Inferior parietal cortex (tissue), 1 donor: ENCODE results near the gene CHCHD2.
"Not testable (repeated sequence)": the region's sequence is repeated elsewhere in the genome, so short reads cannot be mapped to it uniquely, and the experiment has no call there.

Experiments
- DNase-seq: peaks from one replicate; pipeline ENCODE4 v3.0.0-alpha.2; 2016; ENCODE audit errors: extremely low spot score

Gene CHCHD2

GRCh38 chr7:56106108-56107073 lies at the start of gene CHCHD2:
Gene CHCHD2 (minus strand): TSS chr7:56106476. CDS start chr7:56106413, 63 bp downstream.
- DNase-seq: peak; percentile 99

- not testable (repeated sequence) for DNase-seq
Observed at GRCh38 chr7:56131062-56131461, 24.8 kb upstream of the CHCHD2 start.

GRCh38 chr7:56127241-56127975 lies 21.1 kb upstream of the CHCHD2 start:
- DNase-seq: no peak

DNA sequence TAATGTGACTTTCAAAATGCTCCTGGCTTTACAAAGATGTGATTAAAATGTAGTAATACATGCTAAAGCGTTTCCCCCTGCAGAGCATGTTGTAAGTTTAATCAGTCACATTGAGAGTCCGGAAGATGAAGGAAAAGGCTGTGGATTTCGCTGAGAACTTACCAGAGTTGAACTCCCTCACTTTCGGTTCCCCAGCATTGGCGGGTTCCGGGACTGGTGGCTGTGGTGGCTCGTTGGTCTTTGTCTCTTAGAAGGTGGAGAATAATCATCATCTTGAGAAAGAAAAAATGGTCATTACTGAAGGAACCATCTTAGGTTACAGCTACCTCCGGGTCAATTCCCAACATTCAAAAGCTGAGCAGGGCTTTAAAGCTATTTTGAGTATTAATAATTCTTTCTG lies 19.6 kb upstream of the CHCHD2 start:
- DNase-seq: no peak

- DNase-seq: no peak
Observed at GRCh38 chr7:56124981-56125380, 18.7 kb upstream of the CHCHD2 start.

DNA sequence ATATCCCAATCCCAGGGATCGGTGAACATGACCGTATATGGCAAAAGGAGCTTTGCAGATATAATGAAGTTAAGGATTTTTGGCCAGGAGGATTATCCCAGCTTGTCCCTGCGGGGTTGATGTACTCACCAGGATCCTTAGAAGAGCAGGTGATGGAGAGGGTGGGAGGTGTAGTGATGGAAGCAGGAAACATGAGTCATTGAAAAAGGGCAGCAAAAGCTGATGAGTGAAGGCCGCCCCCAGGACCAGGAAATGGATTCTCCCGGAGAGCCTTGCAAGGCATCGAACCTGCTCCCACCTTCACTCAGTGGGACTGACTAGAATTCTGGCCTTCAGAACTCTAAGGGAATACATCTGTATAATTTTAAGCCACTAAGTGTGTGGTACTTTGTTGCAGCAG lies 15.2 kb upstream of the CHCHD2 start:
- no peak for DNase-seq

DNA sequence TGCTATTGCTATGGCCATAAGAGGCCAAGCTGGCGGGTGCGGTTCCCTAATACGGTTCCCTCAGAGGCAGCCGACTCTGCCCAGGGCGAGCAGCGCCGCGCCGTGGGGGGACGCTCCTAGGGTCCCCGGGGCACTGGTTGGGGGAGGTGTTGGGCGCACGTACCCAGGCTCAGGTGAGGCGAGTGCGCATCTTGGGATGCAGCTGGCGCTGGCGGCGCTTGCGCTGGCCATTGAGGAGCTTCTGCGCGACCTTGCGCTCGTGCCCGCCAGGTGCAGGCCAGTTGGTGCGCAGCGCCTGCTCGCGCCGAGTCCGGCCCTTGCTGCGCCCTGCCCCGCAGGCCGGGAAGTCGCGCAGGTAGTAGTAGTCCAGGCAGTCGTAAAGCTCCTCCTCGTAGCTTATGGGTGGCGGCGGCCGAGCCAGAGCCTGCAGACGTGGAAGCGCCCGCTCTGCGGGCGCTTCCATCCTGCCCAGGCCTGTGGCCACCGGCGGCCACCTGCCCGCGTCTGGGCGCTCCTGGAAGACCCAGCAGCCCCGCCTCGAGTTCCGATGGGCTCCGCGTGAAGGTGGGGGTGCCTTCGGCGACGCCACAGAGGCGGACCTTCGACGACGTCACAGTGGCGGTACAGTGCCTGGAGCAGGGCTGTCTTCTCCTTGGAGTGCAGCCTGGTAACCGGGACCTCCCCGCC lies 9.7 kb upstream of the CHCHD2 start, which contains the start of gene NUPR2:
NUPR2 (minus strand) TSS at position 566 of the 687 bp plus-strand sequence; CDS start at position 463, 103 bp downstream.
- no peak for DNase-seq

GRCh38 chr7:56112244-56112643 lies 6.0 kb upstream of the CHCHD2 start:
- DNase-seq: not testable (repeated sequence)

- DNase-seq: no peak
Observed at GRCh38 chr7:56110611-56111010, 4.3 kb upstream of the CHCHD2 start.

DNA sequence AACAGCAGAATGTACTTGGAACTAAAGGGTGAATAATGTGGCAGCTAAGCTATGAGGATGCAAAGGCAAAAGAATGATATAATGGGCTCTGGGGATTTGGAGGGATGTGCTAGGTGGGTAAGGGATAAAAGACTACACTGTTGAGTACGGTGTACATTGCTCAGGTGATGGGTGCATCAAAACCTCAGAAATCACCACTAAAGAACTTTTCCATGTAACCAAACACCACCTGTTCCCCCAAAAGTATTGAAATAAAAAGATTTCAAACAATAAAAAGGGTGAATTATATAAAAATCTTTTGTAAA lies 1.6 kb upstream of the CHCHD2 start:
- no peak for DNase-seq

GRCh38 chr7:56105508-56105907 lies 768 bp downstream of the CHCHD2 start:
- no peak for DNase-seq

DNA sequence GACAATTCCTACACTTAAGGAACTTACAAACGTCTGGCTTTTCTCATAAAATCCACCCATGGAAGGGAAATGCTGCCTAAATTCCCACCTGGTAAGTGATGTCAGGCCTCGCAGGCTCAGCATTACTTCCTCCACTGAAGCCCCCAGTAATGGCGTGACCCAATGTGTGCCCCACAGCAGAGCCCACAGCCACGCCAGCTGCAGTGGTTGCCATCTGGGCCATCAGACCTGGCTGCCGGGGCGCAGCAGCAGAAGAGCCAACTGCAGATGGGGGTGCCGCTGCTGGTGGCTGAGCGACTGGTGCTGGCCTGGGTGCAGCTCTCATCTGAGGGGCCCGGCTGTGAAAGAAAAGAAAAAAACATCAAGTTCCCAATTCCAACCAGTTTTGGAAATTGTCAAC lies 2.1 kb downstream of the CHCHD2 start:
- DNase-seq: not testable (repeated sequence)

- DNase-seq: no peak
Observed at GRCh38 chr7:56099653-56100052, 6.6 kb downstream of the CHCHD2 start.

- not testable (repeated sequence) for DNase-seq
Observed at GRCh38 chr7:56098187-56099008, 7.9 kb downstream of the CHCHD2 start.

- no peak for DNase-seq
Observed at GRCh38 chr7:56097700-56098099, 8.6 kb downstream of the CHCHD2 start.

DNA sequence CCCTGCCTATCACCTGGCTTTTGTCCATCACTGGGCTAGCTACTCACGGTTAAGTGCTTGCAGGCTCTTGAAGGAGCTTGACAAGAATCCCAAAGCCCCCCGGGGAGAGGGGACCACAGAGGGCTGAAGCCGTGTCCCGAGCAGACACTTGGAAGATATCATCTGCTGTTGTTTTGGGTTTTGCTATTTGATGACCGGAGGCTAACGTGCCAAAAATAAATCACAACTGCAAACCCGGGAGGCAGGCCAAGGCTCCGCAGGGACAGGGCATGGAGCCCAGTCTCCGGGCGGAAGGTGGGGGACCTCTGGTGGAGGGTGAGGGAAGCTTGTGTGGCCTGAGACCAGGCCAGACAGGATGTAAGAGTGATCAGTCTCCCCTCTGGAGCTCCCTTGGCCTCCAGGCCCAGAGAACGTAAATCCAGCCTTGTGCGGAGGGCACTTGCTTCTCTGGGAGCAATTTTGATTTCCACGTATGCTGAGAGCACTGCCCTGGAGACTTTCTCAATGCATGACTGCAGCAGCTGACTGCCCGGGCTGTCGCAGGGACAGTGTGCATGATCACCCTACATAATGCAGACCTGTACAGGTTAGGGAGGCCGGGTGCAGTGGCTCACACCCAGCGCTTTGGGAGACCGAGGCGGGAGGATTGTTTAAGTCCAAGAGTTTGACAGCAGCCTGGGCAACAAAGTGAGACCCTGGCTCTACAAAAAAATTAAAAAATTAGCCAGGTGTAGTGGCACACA lies 13.3 kb downstream of the CHCHD2 start, which contains the start of gene PHKG1:
PHKG1 (minus strand) TSS at position 164 of the 743 bp plus-strand sequence. CDS start 4,011 bp downstream, outside the sequence.
- DNase-seq: peak; percentile 79

- DNase-seq: peak; percentile 8
Observed at GRCh38 chr7:56092388-56092787, 13.9 kb downstream of the CHCHD2 start.

DNA sequence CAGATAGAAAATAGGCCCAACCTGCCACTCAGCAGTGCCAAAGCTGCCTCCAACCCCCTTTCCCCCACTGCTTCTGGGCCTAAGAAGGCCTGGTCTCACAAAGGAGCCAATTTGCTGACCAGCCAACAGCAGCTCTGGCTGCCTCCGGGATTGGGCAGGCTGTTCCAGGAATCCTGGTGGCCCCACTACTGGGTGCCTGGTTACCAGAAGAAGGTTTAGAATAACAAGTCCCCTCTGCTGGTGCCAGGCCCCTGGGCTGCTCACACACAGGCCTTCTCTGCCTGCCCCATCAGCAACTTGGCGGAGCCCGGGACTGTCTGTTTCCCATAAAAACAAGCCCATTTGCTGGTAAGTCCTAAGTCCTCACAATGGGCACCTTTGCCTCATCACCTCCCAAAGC lies 14.7 kb downstream of the CHCHD2 start:
- peak; percentile 20 for DNase-seq

DNA sequence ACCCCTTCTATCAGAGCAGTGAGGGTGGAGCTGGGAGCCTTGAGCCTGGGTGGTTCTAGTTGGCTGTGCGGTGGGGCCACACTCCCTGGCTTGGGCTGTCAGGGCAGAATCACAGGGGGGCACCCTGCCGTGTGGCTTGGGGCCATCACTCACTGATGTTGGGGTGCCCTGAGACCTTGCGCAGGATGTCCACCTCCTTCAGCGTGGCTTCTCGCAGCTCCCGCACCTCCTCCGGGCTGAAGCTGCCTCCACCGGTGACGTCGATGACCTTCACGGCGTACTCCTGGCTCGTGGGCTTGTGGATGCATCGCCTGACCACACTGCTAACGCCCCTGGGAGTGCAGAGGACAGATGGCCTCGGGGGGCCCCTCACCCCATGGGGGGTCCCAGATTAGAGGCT lies 18.8 kb downstream of the CHCHD2 start:
- DNase-seq: no peak

- no peak for DNase-seq
Observed at GRCh38 chr7:56086761-56087160, 19.5 kb downstream of the CHCHD2 start.
